Kidney (tissue), 14 donors: ENCODE data around the gene WDR5. TPM values are rescaled to one million over a fixed set of nuclear protein-coding genes. Genes with fewer than 3 reads are reported as not detected.

Source experiments
- DNase-seq, 5 donors: peaks; one replicate each; pipeline ENCODE4 v3.0.0-alpha.2; 2013 to 2020
- FAIRE-seq: peaks from 2 replicates; lab custom pipeline; 2012; peaks lifted over from hg19 to GRCh38; lab: Jason Lieb, UNC
- H3K27ac ChIP-seq, 2 donors: one replicate each; pipeline ENCODE4 v1.7.0; 2013; ENCODE audit warnings: low read depth in 2 of 2, low read length in 2 of 2, inconsistent platforms in 1 of 2
- H3K27me3 ChIP-seq: one replicate; pipeline ENCODE4 v1.7.1; 2013; ENCODE audit warnings: low read length, inconsistent platforms; ENCODE audit not compliant: control insufficient read depth, insufficient read depth
- H3K36me3 ChIP-seq, 3 donors: one replicate each; pipeline versions ENCODE4 v1.7.0 to v1.7.1; 2013; ENCODE audit warnings: low read length in 3 of 3, control low read depth in 1 of 3, inconsistent platforms in 1 of 3; ENCODE audit not compliant: insufficient read depth in 3 of 3, control insufficient read depth in 2 of 3
- H3K4me1 ChIP-seq, 3 donors: one replicate each; pipeline versions ENCODE4 v1.7.0 to v1.7.1; 2013; ENCODE audit warnings: low read length in 3 of 3, inconsistent platforms in 1 of 3, low read depth in 1 of 3; ENCODE audit not compliant: control insufficient read depth in 2 of 3, insufficient read depth in 2 of 3
- H3K4me3 ChIP-seq, 3 donors: one replicate each; pipeline versions ENCODE4 v1.7.0 to v1.8.1; 2013; ENCODE audit warnings: low read length in 3 of 3, control low read depth in 1 of 3, inconsistent platforms in 1 of 3
- H3K9ac ChIP-seq, 3 donors: one replicate each; pipeline versions ENCODE4 v1.7.0 to v1.7.1; 2013; ENCODE audit warnings: low read length in 3 of 3, control low read depth in 1 of 3, inconsistent platforms in 1 of 3
- H3K9me3 ChIP-seq, 3 donors: one replicate each; pipeline versions ENCODE4 v1.7.0 to v1.7.1; 2013; ENCODE audit warnings: low read length in 3 of 3, control low read depth in 1 of 3, inconsistent platforms in 1 of 3; ENCODE audit not compliant: control insufficient read depth in 2 of 3, insufficient read depth in 1 of 3
- intact Hi-C: fragments of 100-400 bp; cut with DNase I; formaldehyde crosslinking; loops from one replicate; pipeline ENCODE4 v1.11.1; 2022
- polyA plus RNA-seq: library from polyadenylated mRNA; stranded (reverse); fragments of 350-450 nt; fragmentation: Illumina TruSeq; extraction: RNeasy Lipid Tissue Mini Kit (QIAGEN cat#74804); gene quantifications from one replicate; pipeline ENCODE4 v1.2.3, GENCODE V29; 2014; ENCODE audit warnings: low read depth, low replicate concordance; ENCODE audit not compliant: insufficient read depth
- total RNA-seq: library from RNA; stranded (reverse); fragmentation: NEBNext Ultra II Directional; extraction: Animal tissue kit (Norgen Biotek cat#: 25700); gene quantifications from one replicate; pipeline ENCODE4 v1.2.1, GENCODE V29; 2021
- TF ChIP-seq, protein P1 (sequence below): IDR thresholded peaks from 3 replicates; pipeline ENCODE4 v1.5.1; 2012; ENCODE audit warnings: mild to moderate bottlenecking, moderate library complexity, borderline replicate concordance; ENCODE audit not compliant: insufficient read depth; ENCODE audit errors: extremely low read depth
- donor health status: control.
- donor health status: control.
- donor health status: control.
- donor health status: control.
- donor health status: control.
- donor health status: DM: yes; HTN: yes; CAD: no.
- donor health status: Normal renal cell carcinoma (clear cell type).

The WDR5 gene
- total and polyA plus RNA-seq, 2 donors from 2014 or later = 18.8 to 25.4 TPM

DNA sequence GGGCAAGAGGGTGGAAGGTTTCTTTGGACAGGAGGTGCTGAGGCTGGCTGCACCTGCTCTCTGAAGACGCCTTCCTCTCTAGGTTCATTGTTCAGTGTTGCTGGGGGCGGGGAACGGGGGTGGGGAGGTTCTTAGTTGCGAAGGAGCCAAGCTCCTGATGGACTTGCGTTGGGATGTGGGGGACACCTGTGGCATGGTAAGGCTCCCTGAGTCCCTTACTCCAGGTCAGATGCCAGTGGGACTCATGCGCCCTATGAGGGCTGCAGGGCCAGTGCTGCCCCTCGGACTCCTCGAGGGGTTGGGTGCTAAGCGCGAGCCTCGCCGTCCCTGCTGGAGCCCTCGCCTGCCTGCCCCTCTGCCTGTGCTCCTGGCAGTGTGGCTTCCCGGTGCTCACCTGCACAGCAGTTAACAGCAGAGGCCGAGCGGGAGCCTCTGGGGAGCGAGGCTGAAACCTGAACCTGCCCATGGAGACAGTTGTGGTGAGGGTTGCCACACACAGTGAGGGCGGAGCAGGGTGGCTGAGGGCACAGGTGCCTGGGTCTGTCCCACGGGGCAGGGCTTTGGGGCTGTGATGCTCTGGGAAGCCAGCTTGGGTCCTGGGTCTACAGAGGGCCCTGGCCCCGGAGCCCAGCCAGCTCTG is 23.0 kb downstream of the WDR5 start:
- Histone ChIP-seq H3K27ac (no peak overlapping the region), H3K36me3 (peaks cover 4 to 42% (median 18%) of the 10 kb centered on the region in 3 donors), H3K4me1 (peaks cover 0 to 7% (median 0%) of the 10 kb centered on the region in 3 donors), H3K27me3 (no peaks in the 10 kb centered on the region), H3K9ac (no peak overlapping the region), H3K4me3 (no peak overlapping the region), H3K9me3 (no peaks in the 10 kb centered on the region)
- DNase-seq (no peak), FAIRE-seq (no peak)
- TF ChIP-seq, protein P1, sequence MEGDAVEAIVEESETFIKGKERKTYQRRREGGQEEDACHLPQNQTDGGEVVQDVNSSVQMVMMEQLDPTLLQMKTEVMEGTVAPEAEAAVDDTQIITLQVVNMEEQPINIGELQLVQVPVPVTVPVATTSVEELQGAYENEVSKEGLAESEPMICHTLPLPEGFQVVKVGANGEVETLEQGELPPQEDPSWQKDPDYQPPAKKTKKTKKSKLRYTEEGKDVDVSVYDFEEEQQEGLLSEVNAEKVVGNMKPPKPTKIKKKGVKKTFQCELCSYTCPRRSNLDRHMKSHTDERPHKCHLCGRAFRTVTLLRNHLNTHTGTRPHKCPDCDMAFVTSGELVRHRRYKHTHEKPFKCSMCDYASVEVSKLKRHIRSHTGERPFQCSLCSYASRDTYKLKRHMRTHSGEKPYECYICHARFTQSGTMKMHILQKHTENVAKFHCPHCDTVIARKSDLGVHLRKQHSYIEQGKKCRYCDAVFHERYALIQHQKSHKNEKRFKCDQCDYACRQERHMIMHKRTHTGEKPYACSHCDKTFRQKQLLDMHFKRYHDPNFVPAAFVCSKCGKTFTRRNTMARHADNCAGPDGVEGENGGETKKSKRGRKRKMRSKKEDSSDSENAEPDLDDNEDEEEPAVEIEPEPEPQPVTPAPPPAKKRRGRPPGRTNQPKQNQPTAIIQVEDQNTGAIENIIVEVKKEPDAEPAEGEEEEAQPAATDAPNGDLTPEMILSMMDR = no peak
- intact Hi-C loops = no loop called here

GRCh38 chr9:134159566-134160245 is 23.8 kb downstream of the WDR5 start:
- no peaks in the 10 kb centered on the region for H3K27me3 ChIP-seq
- H3K27ac ChIP-seq = no peak overlapping the region
- no peak overlapping the region for H3K9ac ChIP-seq
- intact Hi-C loops = no loop called here
- peaks cover 4 to 39% (median 18%) of the 10 kb centered on the region in 3 donors for H3K36me3 ChIP-seq
- peaks cover 0 to 7% (median 0%) of the 10 kb centered on the region in 3 donors for H3K4me1 ChIP-seq
- no peak overlapping the region for H3K4me3 ChIP-seq
- TF ChIP-seq, protein P1 = no peak
- H3K9me3 ChIP-seq = no peaks in the 10 kb centered on the region
- FAIRE-seq (no peak), DNase-seq (no peak)

DNA sequence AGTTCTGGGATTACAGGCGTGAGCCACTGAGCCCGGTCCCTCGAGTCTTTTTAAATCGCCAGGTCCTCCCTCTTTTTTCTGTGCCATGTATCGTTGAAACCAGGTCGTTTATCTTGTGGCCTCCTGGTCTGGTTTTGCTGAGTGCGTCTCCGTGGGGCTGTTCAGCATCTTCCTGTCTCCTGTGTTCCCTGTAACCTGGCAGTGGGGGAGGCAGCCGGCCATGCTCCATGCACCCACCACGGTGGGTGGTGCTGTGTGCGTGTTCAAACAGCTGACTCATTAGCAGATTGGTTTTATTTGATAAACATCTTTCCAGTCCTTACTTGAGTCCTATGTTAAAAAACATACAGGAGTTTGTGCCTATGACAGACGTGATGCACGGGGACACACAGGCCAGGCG is 25.8 kb downstream of the WDR5 start:
- FAIRE-seq = no peak
- H3K36me3 ChIP-seq = peaks cover 0 to 20% (median 5%) of the 10 kb centered on the region in 3 donors
- no peak overlapping the region for H3K27ac ChIP-seq
- TF ChIP-seq, protein P1 = no peak
- no peaks in the 10 kb centered on the region for H3K27me3 ChIP-seq
- intact Hi-C loops = no loop called here
- H3K9me3 ChIP-seq = no peaks in the 10 kb centered on the region
- peaks cover 0 to 7% (median 6%) of the 10 kb centered on the region in 3 donors for H3K4me1 ChIP-seq
- H3K4me3 ChIP-seq = no peak overlapping the region
- no peak for DNase-seq
- no peak overlapping the region for H3K9ac ChIP-seq
